A673 (cell line): ENCODE results near the gene LTF.

Experiments
- CTCF ChIP-seq: fragments of 300-800, 200-600 bp; sonication (generic); conservative IDR thresholded peaks from 2 replicates; pipeline ENCODE4 v1.5.1; 2017; ENCODE audit warnings: low read depth, mild to moderate bottlenecking, antibody characterized with exemption, low read length, moderate library complexity, mixed read lengths
- EZH2 ChIP-seq: fragments of 200-600 bp; sonication (generic); IDR thresholded peaks from 2 replicates; pipeline ENCODE4 v1.6.1; 2017; ENCODE audit warnings: borderline replicate concordance, low read depth, mild to moderate bottlenecking, mixed read lengths, antibody characterized with exemption, low read length; ENCODE audit not compliant: poor library complexity, severe bottlenecking

- TF ChIP-seq EZH2 (no peak), CTCF (no peak)
These were observed 31.3 kb upstream of the LTF start for GRCh38 chr3:46495901-46496456.
